H9 (cell line): ENCODE results near the gene DSCAM. TPM values are rescaled to one million over a fixed set of nuclear protein-coding genes. Genes with fewer than 3 reads are reported as not detected.

Experiments
- DNase-seq: peaks from one replicate; pipeline ENCODE4 v3.0.0-alpha.2; 2017
- H2AFZ ChIP-seq: one replicate; pipeline ENCODE4 v1.6.1; 2013; ENCODE audit warnings: mild to moderate bottlenecking, low read length, control low read depth, moderate library complexity
- H2AK5ac ChIP-seq: 2 replicates; pipeline ENCODE4 v1.6.1; 2013; ENCODE audit warnings: low read length, control low read depth, mixed read lengths; ENCODE audit not compliant: insufficient read length
- H2BK120ac ChIP-seq: one replicate; pipeline ENCODE4 v1.6.1; 2013; ENCODE audit warnings: low read depth, mild to moderate bottlenecking, low read length, control low read depth, inconsistent platforms; ENCODE audit not compliant: poor library complexity, severe bottlenecking
- H2BK12ac ChIP-seq: 2 replicates; pipeline ENCODE4 v1.6.1; 2013; ENCODE audit warnings: low read length, control low read depth, mixed read lengths, low read depth; ENCODE audit not compliant: insufficient read length
- H2BK15ac ChIP-seq: 2 replicates; pipeline ENCODE4 v1.6.1; 2013; ENCODE audit warnings: low read depth, low read length, control low read depth
- H2BK20ac ChIP-seq: one replicate; pipeline ENCODE4 v1.6.1; 2013; ENCODE audit warnings: low read depth, mild to moderate bottlenecking, low read length, control low read depth, inconsistent platforms; ENCODE audit not compliant: poor library complexity, severe bottlenecking
- H2BK5ac ChIP-seq: 2 replicates; pipeline ENCODE4 v1.6.1; 2013; ENCODE audit warnings: low read length, control low read depth, mixed read lengths; ENCODE audit not compliant: insufficient read length
- H3K14ac ChIP-seq: 2 replicates; pipeline ENCODE4 v1.6.1; 2013; ENCODE audit warnings: low read length, control low read depth; ENCODE audit not compliant: insufficient read depth
- H3K18ac ChIP-seq: 2 replicates; pipeline ENCODE4 v1.6.1; 2013; ENCODE audit warnings: low read depth, mild to moderate bottlenecking, mixed read lengths, low read length, control low read depth; ENCODE audit not compliant: insufficient read length
- H3K23ac ChIP-seq: 2 replicates; pipeline ENCODE4 v1.6.1; 2013; ENCODE audit warnings: low read length, control low read depth, mixed read lengths, low read depth; ENCODE audit not compliant: insufficient read length
- H3K23me2 ChIP-seq: 2 replicates; pipeline ENCODE4 v1.6.1; 2013; ENCODE audit warnings: low read depth, mild to moderate bottlenecking, mixed read lengths, low read length, control low read depth; ENCODE audit not compliant: insufficient read length, poor library complexity, severe bottlenecking
- H3K27ac ChIP-seq: 2 replicates; pipeline ENCODE4 v1.5.1; 2013; ENCODE audit warnings: low read length, control low read depth, mixed read lengths, low read depth; ENCODE audit not compliant: insufficient read length
- H3K27me3 ChIP-seq: 2 replicates; pipeline ENCODE4 v1.6.1; 2013; ENCODE audit warnings: low read length, control low read depth, inconsistent platforms; ENCODE audit not compliant: insufficient read depth
- H3K4ac ChIP-seq: 2 replicates; pipeline ENCODE4 v1.6.1; 2013; ENCODE audit warnings: low read depth, mild to moderate bottlenecking, control low read depth, inconsistent platforms, low read length, moderate library complexity
- H3K4me1 ChIP-seq: 2 replicates; pipeline ENCODE4 v1.6.1; 2013; ENCODE audit warnings: low read length, control low read depth, inconsistent platforms; ENCODE audit not compliant: insufficient read depth
- H3K4me2 ChIP-seq: 2 replicates; pipeline ENCODE4 v1.6.1; 2013; ENCODE audit warnings: low read length, control low read depth, mixed read lengths; ENCODE audit not compliant: insufficient read length, insufficient read depth
- H3K56ac ChIP-seq: 2 replicates; pipeline ENCODE4 v1.6.1; 2013; ENCODE audit warnings: low read depth, mild to moderate bottlenecking, mixed read lengths, low read length, control low read depth; ENCODE audit not compliant: insufficient read length
- H3K79me1 ChIP-seq: 2 replicates; pipeline ENCODE4 v1.6.1; 2013; ENCODE audit warnings: low read depth, mild to moderate bottlenecking, moderate library complexity, low read length, control low read depth, inconsistent platforms; ENCODE audit not compliant: insufficient read depth, poor library complexity, severe bottlenecking
- H3K79me2 ChIP-seq: 2 replicates; pipeline ENCODE4 v1.6.1; 2013; ENCODE audit warnings: low read length, control low read depth, inconsistent platforms; ENCODE audit not compliant: insufficient read depth
- H3K9ac ChIP-seq: 2 replicates; pipeline ENCODE4 v1.6.1; 2013; ENCODE audit warnings: low read length, control low read depth, mixed read lengths; ENCODE audit not compliant: insufficient read length; ENCODE audit errors: extremely low read depth
- H3K9me3 ChIP-seq: one replicate; pipeline ENCODE4 v1.6.1; 2013; ENCODE audit warnings: low read depth, low read length, inconsistent platforms; ENCODE audit not compliant: control insufficient read depth
- H3T11ph ChIP-seq: one replicate; pipeline ENCODE4 v1.6.1; 2013; ENCODE audit warnings: mild to moderate bottlenecking, low read length, control low read depth, inconsistent platforms
- H4K20me1 ChIP-seq: one replicate; pipeline ENCODE4 v1.6.1; 2013; ENCODE audit not compliant: control insufficient read depth, insufficient read length, insufficient read depth
- H4K5ac ChIP-seq: 2 replicates; pipeline ENCODE4 v1.6.1; 2013; ENCODE audit warnings: low read depth, mild to moderate bottlenecking, mixed read lengths, low read length, control low read depth; ENCODE audit not compliant: insufficient read length
- H4K8ac ChIP-seq: replicated peaks from 2 replicates; pipeline ENCODE4 v1.6.1; 2013; ENCODE audit warnings: low read length, control low read depth, mixed read lengths, low read depth; ENCODE audit not compliant: insufficient read length
- H4K91ac ChIP-seq: 2 replicates; pipeline ENCODE4 v1.6.1; 2013; ENCODE audit warnings: low read depth, mild to moderate bottlenecking, moderate library complexity, mixed read lengths, low read length, control low read depth; ENCODE audit not compliant: insufficient read length
- H3K27ac Mint-ChIP-seq, 3 experiments: 2 replicates in 2 of 3; 3 replicates in 1 of 3; pipeline ENCODE4 v1.8.0; 2020 to 2021; ENCODE audit warnings: mixed read lengths in 3 of 3, mild to moderate bottlenecking in 1 of 3, moderate library complexity in 1 of 3
- H3K27me3 Mint-ChIP-seq: 2 replicates; pipeline ENCODE4 v1.8.0; 2021; ENCODE audit warnings: low read depth, mild to moderate bottlenecking, moderate library complexity, mixed read lengths
- H3K36me3 Mint-ChIP-seq, 3 experiments: 2 replicates in 2 of 3; 3 replicates in 1 of 3; pipeline ENCODE4 v1.8.0; 2020 to 2021; ENCODE audit warnings: low read depth in 3 of 3, mixed read lengths in 3 of 3; ENCODE audit not compliant: insufficient read depth in 1 of 3
- H3K4me1 Mint-ChIP-seq, 2 experiments: 2 replicates each; pipeline ENCODE4 v1.8.0; 2020; ENCODE audit warnings: mixed read lengths in 2 of 2
- H3K4me3 Mint-ChIP-seq, 2 experiments: 2 replicates in 1 of 2; 3 replicates in 1 of 2; pipeline ENCODE4 v1.8.0; 2020 to 2021; ENCODE audit warnings: mild to moderate bottlenecking in 2 of 2, mixed read lengths in 2 of 2, moderate library complexity in 1 of 2
- H3K9me3 Mint-ChIP-seq, 2 experiments: 2 replicates in 1 of 2; 3 replicates in 1 of 2; pipeline ENCODE4 v1.8.0; 2020; ENCODE audit warnings: mild to moderate bottlenecking in 2 of 2, mixed read lengths in 2 of 2, moderate library complexity in 1 of 2
- CTCF ChIP-seq: fragments of 200-600 bp; sonication (generic); conservative IDR thresholded peaks from 3 replicates; pipeline ENCODE4 v1.8.0; 2021; ENCODE audit warnings: antibody characterized with exemption, mild to moderate bottlenecking
- WGBS: extraction: QIAGEN DNeasy Blood & Tissue Kit; methylation state at CpG from one replicate; pipeline ENCODE4 v1.1.7; 2013; ENCODE audit warnings: missing lambda C conversion rate, low lambda C conversion rate, mixed read lengths; ENCODE audit not compliant: insufficient read length; ENCODE audit errors: extremely low coverage; 5-methylcytosine and 5-hydroxymethylcytosine counted together
- total RNA-seq: library from RNA; stranded (reverse); gene quantifications from 2 replicates; pipeline ENCODE4 v1.2.1, GENCODE V29; 2021

DSCAM gene
- total RNA-seq, 1 experiment from 2014 or later, result 0.17 TPM

- DNase-seq, result peak; percentile 54
- no CpG with 5 or more reads among the region's 11 CpGs for WGBS
- H3K4me2 ChIP-seq, result no peak overlapping the region
- Mint-ChIP-seq H3K36me3 (no peaks in the 10 kb centered on the region), H3K9me3 (no peaks in the 10 kb centered on the region), H3K4me1 (peaks cover 7 to 8% of the 10 kb centered on the region in 2 experiments), H3K4me3 (no peak overlapping the region), H3K27ac (no peak overlapping the region), H3K27me3 (no peaks in the 10 kb centered on the region)
- H2BK5ac ChIP-seq, result no peak overlapping the region
- H4K20me1 ChIP-seq, result no peaks in the 10 kb centered on the region
- no peak overlapping the region for H3K27ac ChIP-seq
- H3K27me3 ChIP-seq, result no peaks in the 10 kb centered on the region
- H3K18ac ChIP-seq, result no peak overlapping the region
- no peaks in the 10 kb centered on the region for H3K79me2 ChIP-seq
- no peaks in the 10 kb centered on the region for H3K79me1 ChIP-seq
- no peak overlapping the region for H3K14ac ChIP-seq
- no peak overlapping the region for H2AK5ac ChIP-seq
- TF ChIP-seq CTCF, result peak; percentile 93
- H3T11ph ChIP-seq, result no peak overlapping the region
- no peaks in the 10 kb centered on the region for H3K9me3 ChIP-seq
- no peak overlapping the region for H4K91ac ChIP-seq
- no peak overlapping the region for H4K8ac ChIP-seq
- H2AFZ ChIP-seq, result no peak overlapping the region
- H2BK15ac ChIP-seq, result no peak overlapping the region
- H3K23me2 ChIP-seq, result no peaks in the 10 kb centered on the region
- H3K23ac ChIP-seq, result no peak overlapping the region
- no peak overlapping the region for H4K5ac ChIP-seq
- H3K56ac ChIP-seq, result no peak overlapping the region
- H2BK20ac ChIP-seq, result no peak overlapping the region
- no peak overlapping the region for H2BK12ac ChIP-seq
- no peak overlapping the region for H3K4ac ChIP-seq
- H2BK120ac ChIP-seq, result no peak overlapping the region
- H3K9ac ChIP-seq, result no peak overlapping the region
- H3K4me1 ChIP-seq, result peaks cover 2% of the 10 kb centered on the region; the same call in 1 of the 2 replicates
Observed at GRCh38 chr21:40512590-40512989, 334.4 kb downstream of the DSCAM start.
